H1 (cell line): ENCODE results near the gene CARD11. TPM values are rescaled to one million over a fixed set of nuclear protein-coding genes. Genes with fewer than 3 reads are reported as not detected.

Experiments used
- BACH1 ChIP-seq: IDR thresholded peaks from 2 replicates; pipeline ENCODE4 v1.6.1; 2012; ENCODE audit warnings: low read length, improper control_type of control experiment
- CHD7 ChIP-seq: fragments of 300-600 bp; sonication (generic); IDR thresholded peaks from 2 replicates; pipeline ENCODE4 v1.7.1; 2012; ENCODE audit warnings: low read length, moderate library complexity, mild to moderate bottlenecking, inconsistent platforms; ENCODE audit not compliant: insufficient replicate concordance
- CREB1 ChIP-seq: IDR thresholded peaks from 2 replicates; pipeline ENCODE4 v1.6.1; 2012; ENCODE audit warnings: inconsistent platforms
- E2F6 ChIP-seq: IDR thresholded peaks from 2 replicates; pipeline ENCODE4 v1.6.1; 2012; ENCODE audit warnings: inconsistent platforms
- EGR1 ChIP-seq: IDR thresholded peaks from 2 replicates; pipeline ENCODE4 v1.6.1; 2011; ENCODE audit warnings: low read depth, low read length, borderline replicate concordance
- EP300 ChIP-seq, 2 experiments: IDR thresholded peaks; 1 replicate in 1 of 2; 2 replicates in 1 of 2; pipeline ENCODE4 v1.6.1; 2011 to 2012; ENCODE audit warnings: low read depth in 2 of 2, low read length in 2 of 2, mild to moderate bottlenecking in 2 of 2, borderline replicate concordance in 1 of 2, inconsistent platforms in 1 of 2, moderate library complexity in 1 of 2
- MAFK ChIP-seq: IDR thresholded peaks from 2 replicates; pipeline ENCODE4 v1.6.1; 2012; ENCODE audit warnings: low read depth, mild to moderate bottlenecking, improper control_type of control experiment, low read length
- PHF8 ChIP-seq: fragments of 200-600 bp; sonication (generic); conservative IDR thresholded peaks from 2 replicates; pipeline ENCODE4 v1.7.1; 2012; ENCODE audit warnings: low read depth, mild to moderate bottlenecking, inconsistent platforms, low read length, moderate library complexity
- TAF7 ChIP-seq: optimal IDR thresholded peaks from 2 replicates; pipeline ENCODE3; 2011; ENCODE audit warnings: low read depth, mild to moderate bottlenecking, inconsistent platforms, low read length, moderate library complexity, borderline replicate concordance
- YY1 ChIP-seq: IDR thresholded peaks from 2 replicates; pipeline ENCODE4 v1.6.1; 2011; ENCODE audit warnings: low read depth, mild to moderate bottlenecking, low read length
- ZNF274 ChIP-seq: IDR thresholded peaks from 2 replicates; pipeline ENCODE4 v1.7.0; 2012; ENCODE audit warnings: low read length, borderline replicate concordance; ENCODE audit errors: extremely low read depth
- polyA plus RNA-seq, 7 experiments: library from polyadenylated mRNA; depleted of rRNA in 3 of 7; stranded (reverse) in 5 of 7; unstranded in 2 of 7; fragments of >200 nt in 5 of 7; fragments of 200-250 nt in 2 of 7; gene quantifications; 1 replicate in 5 of 7; 2 replicates in 1 of 7; 4 replicates in 1 of 7; pipeline versions ENCODE4 v1.2.1 to v1.2.3, GENCODE V29; 2011 to 2013; ENCODE audit warnings: missing spikeins in 2 of 7, mixed read lengths in 2 of 7
- total RNA-seq: library from RNA; stranded (reverse); fragmentation: NEBNext Ultra II Directional; extraction: Animal tissue kit (Norgen Biotek cat#: 25700); gene quantifications from 2 replicates; pipeline ENCODE4 v1.2.1, GENCODE V29; 2021

The CARD11 gene
- total and polyA plus RNA-seq, 2 of the 8 experiments (the other 6 are each of a cell fraction or from before 2014, with no cell fraction given): 12.6 to 29.8 TPM

- peak; percentile 80 for TF ChIP-seq YY1
- no peak for TF ChIP-seq EGR1
- TF ChIP-seq E2F6: 0 out of 2 replicates have a peak, but pooled peaks have one; percentile 60
- no peak for TF ChIP-seq EP300 (IDR thresholded peaks at IDR 0.05; ENCODE audit: borderline replicate concordance in 1 of 2, low read depth in 2 of 2, low read length in 2 of 2)
- TF ChIP-seq ZNF274: no peak
- TF ChIP-seq CHD7: no peak
- 0 out of 2 replicates have a peak, but pooled peaks have one; percentile 53 for TF ChIP-seq BACH1
- no peak for TF ChIP-seq CREB1
- TF ChIP-seq TAF7: no peak
- no peak for TF ChIP-seq PHF8
- TF ChIP-seq MAFK: no peak
Observed at GRCh38 chr7:3065724-3066143, 22.1 kb upstream of the CARD11 start (continued).
